Stomach (tissue), 9 donors: ENCODE data around the gene NEK6. TPM values are rescaled to one million over a fixed set of nuclear protein-coding genes. Genes with fewer than 3 reads are reported as not detected.

Source experiments
- DNase-seq, 2 donors: peaks; one replicate each; pipeline versions ENCODE4 v3.0.0 to v3.0.0-alpha.2; 2013 to 2019
- H3K27ac ChIP-seq, 5 donors: fragments of 200-600 bp in 4 of 5; sonication (generic) in 4 of 5; one replicate each; pipeline ENCODE4 v1.5.1; 2013 to 2019; ENCODE audit warnings: mild to moderate bottlenecking in 1 of 5, moderate library complexity in 1 of 5
- H3K27me3 ChIP-seq, 3 donors: fragments of 200-600 bp; sonication (generic); one replicate each; pipeline ENCODE4 v1.5.1; 2017 to 2019; ENCODE audit warnings: mixed run types in 1 of 3
- H3K36me3 ChIP-seq, 4 donors: fragments of 200-600 bp; sonication (generic); 1 replicate in 3 of 4; 2 replicates in 1 of 4; pipeline ENCODE4 v1.5.1; 2016 to 2019
- H3K4me1 ChIP-seq, 4 donors: fragments of 200-600 bp; sonication (generic); one replicate each; pipeline ENCODE4 v1.5.1; 2016 to 2019
- H3K4me3 ChIP-seq, 4 donors: fragments of 200-600 bp; sonication (generic) in 3 of 4; one replicate each; pipeline ENCODE4 v1.5.1; 2016 to 2019; ENCODE audit warnings: mild to moderate bottlenecking in 1 of 4
- H3K9me3 ChIP-seq, 4 donors: fragments of 200-600 bp; sonication (generic); one replicate each; pipeline ENCODE4 v1.5.1; 2016 to 2019
- EP300 ChIP-seq: sonication (generic); formaldehyde crosslinking; IDR thresholded peaks from one replicate; pipeline ENCODE4 v1.6.1; 2017; ENCODE audit warnings: antibody characterized with exemption
- POLR2A ChIP-seq, 4 donors: fragments of 450-650 bp; IDR thresholded peaks; one replicate each; pipeline ENCODE4 v1.6.1; 2016; ENCODE audit warnings: antibody characterized with exemption in 4 of 4, control low read depth in 2 of 4, mild to moderate bottlenecking in 1 of 4, moderate library complexity in 1 of 4
- POLR2AphosphoS5 ChIP-seq, 3 donors: sonication (generic); formaldehyde crosslinking; IDR thresholded peaks; one replicate each; pipeline ENCODE4 v1.6.1; 2016; ENCODE audit warnings: antibody characterized with exemption in 3 of 3
- WGBS, 5 donors: extraction: QIAGEN DNeasy Blood & Tissue Kit in 3 of 5; methylation state at CpG; one replicate each; pipeline versions ENCODE4 v1.1.5 to v1.1.7; 2013 to 2018; 5-methylcytosine and 5-hydroxymethylcytosine counted together
- intact Hi-C: fragments of 100-400 bp; cut with DNase I; formaldehyde crosslinking; loops from one replicate; pipeline ENCODE4 v1.15.1; 2023; ENCODE audit warnings: low total_unique reads
- polyA plus RNA-seq, 3 donors: library from polyadenylated mRNA; stranded (reverse); fragments of 200-250 nt; gene quantifications; one replicate each; pipeline ENCODE4 v1.2.3, GENCODE V29; 2013
- total RNA-seq, 5 donors: library from RNA; depleted of rRNA; stranded (reverse); fragments of >200 nt; gene quantifications; one replicate each; pipeline versions ENCODE4 v1.1.0 to v1.2.3, GENCODE V29; 2014 to 2016
- TF ChIP-seq, protein P1 (sequence below), 7 experiments: fragments of 450-650 bp in 4 of 7; fragments of 200-600 bp in 3 of 7; sonication (generic) in 3 of 7; IDR thresholded peaks; one replicate each; pipeline ENCODE4 v1.5.1; 2016 to 2019; ENCODE audit warnings: antibody characterized with exemption in 7 of 7, control low read depth in 2 of 7, mild to moderate bottlenecking in 1 of 7
- donor health status: healthy with polysubstance abuse.
- donor health status: Bipolar disorder and iron deficiency.
- donor health status: healthy.

The NEK6 gene
- total and polyA plus RNA-seq, 8 donors = 6.0 to 76.8 (median 25.9) TPM

DNA sequence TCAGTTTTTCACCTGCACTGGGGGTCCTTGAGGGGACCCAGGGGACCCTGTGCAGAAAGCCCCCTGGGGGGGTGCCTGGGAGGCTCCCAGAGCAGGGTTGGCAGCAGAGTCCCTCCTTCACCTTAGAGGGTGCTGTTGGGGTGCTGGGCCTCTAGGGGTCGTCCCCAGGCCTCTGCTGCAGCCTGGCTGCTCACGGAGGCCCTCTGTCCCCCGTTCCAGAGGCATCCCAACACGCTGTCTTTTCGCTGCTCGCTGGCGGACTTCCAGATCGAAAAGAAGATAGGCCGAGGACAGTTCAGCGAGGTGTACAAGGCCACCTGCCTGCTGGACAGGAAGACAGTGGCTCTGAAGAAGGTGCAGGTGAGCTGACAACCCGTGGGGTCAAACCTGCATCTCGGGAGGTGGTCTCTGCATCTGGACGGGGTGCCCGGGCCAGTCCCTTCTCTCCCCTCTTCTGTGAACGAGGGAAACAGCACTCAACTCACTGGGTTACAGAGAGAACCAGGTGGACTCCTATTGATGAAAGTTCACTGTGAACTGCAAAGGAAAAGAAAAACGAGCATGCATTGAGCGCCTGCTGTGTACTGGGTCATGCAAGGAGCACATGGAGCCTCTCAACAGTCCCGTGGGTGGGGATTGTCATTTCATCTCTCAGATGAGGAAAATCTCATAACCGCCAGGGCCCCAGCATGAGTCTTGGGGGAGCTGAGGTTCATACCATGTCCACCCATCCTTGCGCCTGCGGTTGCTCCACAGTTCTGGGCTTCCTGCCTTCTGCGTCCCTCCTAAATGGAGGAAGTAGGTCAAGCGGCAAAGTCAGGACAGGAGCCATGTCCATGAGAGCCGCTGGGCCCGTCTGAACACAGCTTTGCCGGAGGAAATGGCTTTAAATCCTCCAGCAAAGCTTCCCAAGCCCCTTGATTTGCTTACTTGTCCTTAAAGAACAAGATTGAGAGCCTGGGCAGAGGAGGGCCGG lies 54.8 kb downstream of the NEK6 start:
- Histone ChIP-seq H3K4me1 (peaks cover 0 to 10% (median 0%) of the 10 kb centered on the region in 4 donors), H3K36me3 (peaks cover 24 to 94% (median 74%) of the 10 kb centered on the region in 4 donors), H3K4me3 (no peak overlapping the region), H3K27me3 (no peaks in the 10 kb centered on the region), H3K27ac (no peak overlapping the region), H3K9me3 (no peaks in the 10 kb centered on the region)
- TF ChIP-seq EP300 (no peak), POLR2AphosphoS5 (IDR thresholded peaks at IDR 0.05) (no peak), POLR2A (IDR thresholded peaks at IDR 0.05) (no peak)
- TF ChIP-seq, protein P1, sequence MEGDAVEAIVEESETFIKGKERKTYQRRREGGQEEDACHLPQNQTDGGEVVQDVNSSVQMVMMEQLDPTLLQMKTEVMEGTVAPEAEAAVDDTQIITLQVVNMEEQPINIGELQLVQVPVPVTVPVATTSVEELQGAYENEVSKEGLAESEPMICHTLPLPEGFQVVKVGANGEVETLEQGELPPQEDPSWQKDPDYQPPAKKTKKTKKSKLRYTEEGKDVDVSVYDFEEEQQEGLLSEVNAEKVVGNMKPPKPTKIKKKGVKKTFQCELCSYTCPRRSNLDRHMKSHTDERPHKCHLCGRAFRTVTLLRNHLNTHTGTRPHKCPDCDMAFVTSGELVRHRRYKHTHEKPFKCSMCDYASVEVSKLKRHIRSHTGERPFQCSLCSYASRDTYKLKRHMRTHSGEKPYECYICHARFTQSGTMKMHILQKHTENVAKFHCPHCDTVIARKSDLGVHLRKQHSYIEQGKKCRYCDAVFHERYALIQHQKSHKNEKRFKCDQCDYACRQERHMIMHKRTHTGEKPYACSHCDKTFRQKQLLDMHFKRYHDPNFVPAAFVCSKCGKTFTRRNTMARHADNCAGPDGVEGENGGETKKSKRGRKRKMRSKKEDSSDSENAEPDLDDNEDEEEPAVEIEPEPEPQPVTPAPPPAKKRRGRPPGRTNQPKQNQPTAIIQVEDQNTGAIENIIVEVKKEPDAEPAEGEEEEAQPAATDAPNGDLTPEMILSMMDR (IDR thresholded peaks at IDR 0.05) = no peak
- 85 to 90% (median 88%) methylated on average over 27 of the region's 27 CpGs for WGBS, 5 donors
- DNase-seq = no peak
- intact Hi-C loops = no loop called here

DNA sequence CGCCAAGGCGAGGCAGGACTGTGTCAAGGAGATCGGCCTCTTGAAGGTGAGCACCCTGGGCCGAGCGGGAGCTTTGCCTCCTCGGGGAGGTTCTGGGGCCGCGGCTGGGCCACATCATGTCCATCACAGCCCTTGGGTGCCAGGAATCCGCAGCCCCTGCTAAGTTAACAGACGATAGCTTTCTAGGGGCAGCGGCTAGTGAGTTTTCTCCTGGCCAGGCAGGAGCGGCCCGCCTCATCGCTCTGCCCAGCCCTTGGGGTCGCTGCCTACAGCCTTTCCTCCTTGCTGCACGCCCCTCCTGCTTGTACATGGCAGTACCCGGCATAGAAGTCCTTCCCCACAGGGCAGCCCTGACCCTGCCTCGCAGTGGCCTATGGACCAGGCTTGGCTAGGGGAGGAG lies 56.2 kb downstream of the NEK6 start:
- DNase-seq = no peak
- 91 to 97% (median 95%) methylated on average over 18 of the region's 18 CpGs for WGBS, 5 donors

DNA sequence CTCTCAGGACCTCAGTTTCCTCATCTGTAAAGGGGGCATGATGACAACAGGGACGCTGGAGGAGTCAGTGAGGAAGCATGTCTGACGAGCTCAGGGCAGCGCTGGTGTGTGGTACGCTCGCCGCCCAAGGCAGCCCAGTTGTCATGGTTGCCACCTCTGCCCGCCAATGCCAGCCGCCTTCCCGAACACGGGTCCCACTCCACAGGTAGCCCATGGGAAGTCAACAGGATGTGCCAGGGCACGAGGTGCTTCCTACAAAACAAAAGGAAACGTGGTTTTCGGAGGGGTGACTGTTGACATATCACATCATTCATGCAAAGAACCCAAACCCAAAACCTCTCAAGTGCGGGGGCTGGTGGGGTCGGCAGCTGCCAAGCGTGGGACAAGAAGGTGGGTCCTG lies 58.1 kb downstream of the NEK6 start:
- H3K36me3 ChIP-seq = peaks cover 24 to 84% (median 65%) of the 10 kb centered on the region in 4 donors
- H3K9me3 ChIP-seq = no peaks in the 10 kb centered on the region
- H3K27ac ChIP-seq = no peak overlapping the region
- H3K4me1 ChIP-seq = peaks cover 0 to 10% (median 0%) of the 10 kb centered on the region in 4 donors
- intact Hi-C loops = no loop called here
- H3K4me3 ChIP-seq = no peak overlapping the region
- no peaks in the 10 kb centered on the region for H3K27me3 ChIP-seq
- DNase-seq = no peak
- WGBS, 5 donors = 82 to 90% (median 87%) methylated on average over 6 to 16 of the region's 16 CpGs
- TF ChIP-seq EP300 = no peak
- TF ChIP-seq, protein P1 (IDR thresholded peaks at IDR 0.05) = no peak
- no peak for TF ChIP-seq POLR2AphosphoS5 (IDR thresholded peaks at IDR 0.05)
- TF ChIP-seq POLR2A (IDR thresholded peaks at IDR 0.05) = no peak

More for the DNA sequence above, 56.2 kb downstream of the NEK6 start:
- Histone ChIP-seq H3K27me3 (no peaks in the 10 kb centered on the region), H3K4me3 (no peak overlapping the region), H3K27ac (no peak overlapping the region), H3K9me3 (no peaks in the 10 kb centered on the region), H3K36me3 (peaks cover 24 to 99% (median 75%) of the 10 kb centered on the region in 4 donors), H3K4me1 (peaks cover 0 to 7% (median 0%) of the 10 kb centered on the region in 4 donors)
- intact Hi-C loops = no loop called here
- no peak for TF ChIP-seq POLR2AphosphoS5 (IDR thresholded peaks at IDR 0.05)
- no peak for TF ChIP-seq EP300
- TF ChIP-seq, protein P1 (IDR thresholded peaks at IDR 0.05) = no peak
- TF ChIP-seq POLR2A (IDR thresholded peaks at IDR 0.05) = no peak

DNA sequence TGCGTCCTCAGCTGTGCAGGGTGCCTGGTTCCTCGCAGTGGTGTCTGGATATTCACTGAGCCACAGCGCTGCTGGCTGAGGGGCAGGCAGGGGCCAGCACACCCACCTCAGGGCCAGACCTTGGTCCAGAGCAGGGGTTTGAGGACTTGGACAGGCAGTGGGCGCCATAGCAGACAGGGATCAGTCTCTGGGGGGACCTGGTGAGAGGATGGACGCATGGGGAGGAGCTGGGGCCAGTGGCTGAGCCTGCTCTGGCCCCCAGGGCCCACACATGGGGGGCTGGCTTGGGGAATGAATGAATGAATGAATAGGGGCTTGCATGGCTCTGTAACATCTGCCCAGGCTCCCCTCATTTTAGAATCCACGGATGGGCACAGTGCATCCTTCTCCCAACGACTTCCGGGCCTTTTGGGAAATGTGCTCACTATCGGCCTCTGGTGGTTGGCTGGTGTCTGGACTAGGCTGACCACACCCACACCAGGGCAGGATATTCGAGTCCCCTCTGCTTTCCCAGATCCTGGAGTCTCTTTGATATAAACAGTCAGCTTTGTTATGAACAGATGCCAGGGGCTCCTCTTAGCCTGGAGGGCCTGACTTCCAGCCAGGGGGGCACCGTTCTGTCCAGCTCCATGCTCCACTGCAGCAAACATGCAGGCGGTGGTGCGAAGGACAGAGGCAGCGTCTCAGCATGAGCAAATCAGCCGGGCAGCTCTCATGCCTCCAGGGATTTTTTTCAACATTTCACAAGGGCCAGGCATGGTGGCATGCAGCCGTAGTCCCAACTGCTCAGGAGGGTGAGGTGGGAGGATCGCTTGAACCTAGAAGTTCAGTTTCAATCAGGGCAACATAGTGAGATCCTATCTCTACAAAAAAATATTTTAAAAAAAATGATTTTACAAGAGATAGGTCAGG lies 62.6 kb downstream of the NEK6 start:
- Histone ChIP-seq H3K9me3 (no peaks in the 10 kb centered on the region), H3K27me3 (no peaks in the 10 kb centered on the region)

More for the DNA sequence above, 62.6 kb downstream of the NEK6 start:
- peaks cover 0 to 10% (median 0%) of the 10 kb centered on the region in 4 donors for H3K4me1 ChIP-seq
- no peak overlapping the region for H3K4me3 ChIP-seq
- TF ChIP-seq POLR2AphosphoS5 (IDR thresholded peaks at IDR 0.05) (peak in 1 of 3 donors; percentile 20), EP300 (no peak), POLR2A (IDR thresholded peaks at IDR 0.05) (no peak)
- TF ChIP-seq, protein P1 (IDR thresholded peaks at IDR 0.05) = peak in 5 of 7 experiments; percentile 76 to 86 (median 81)
- intact Hi-C loops = loop anchor here (10.0 kb wide), 1 partner anchor 196 kb away; no protein-coding TSS in a partner anchor
- no peak overlapping the region for H3K27ac ChIP-seq
- WGBS, 5 donors = 56 to 67% (median 64%) methylated on average over 15 to 17 of the region's 17 CpGs
- peaks cover 17 to 85% (median 77%) of the 10 kb centered on the region in 4 donors for H3K36me3 ChIP-seq
- peak; percentile 72 to 85 for DNase-seq
